HL-60 (cell line): Measurements from ENCODE around the gene EYS.

ENCODE experiments used
- DNase-seq, 2 experiments: peaks; one replicate each; pipeline ENCODE4 v3.0.0-alpha.2; 2010 to 2020; ENCODE audit warnings: low read depth in 1 of 2, low spot score in 1 of 2
- H3K27ac ChIP-seq: fragments of 250-450 bp; sonication (Bioruptor Pico); replicated peaks from 2 replicates; pipeline ENCODE4 v1.5.1; 2020; ENCODE audit warnings: mild to moderate bottlenecking, moderate library complexity
- H3K27me3 ChIP-seq: fragments of 250-450 bp; sonication (Bioruptor Pico); 2 replicates; pipeline ENCODE4 v1.5.1; 2021; ENCODE audit warnings: mild to moderate bottlenecking, moderate library complexity; ENCODE audit not compliant: insufficient read depth, poor library complexity, severe bottlenecking
- H3K4me3 ChIP-seq: replicated peaks from 2 replicates; pipeline ENCODE4 v1.5.1; 2011; ENCODE audit warnings: mild to moderate bottlenecking, control low read depth, low read length; ENCODE audit not compliant: insufficient read depth
- GABPA ChIP-seq: IDR thresholded peaks from 2 replicates; pipeline ENCODE4 v1.6.1; 2012; ENCODE audit warnings: low read depth
- POLR2AphosphoS5 ChIP-seq: IDR thresholded peaks from 2 replicates; pipeline ENCODE4 v1.6.1; 2012; ENCODE audit warnings: low read depth
- SPI1 ChIP-seq: IDR thresholded peaks from 2 replicates; pipeline ENCODE4 v1.6.1; 2012; ENCODE audit warnings: low read depth, mild to moderate bottlenecking, borderline replicate concordance
- TF ChIP-seq, protein P1 (sequence below): IDR thresholded peaks from 2 replicates; pipeline ENCODE4 v1.6.1; 2012; ENCODE audit warnings: low read depth; ENCODE audit not compliant: insufficient replicate concordance
- TF ChIP-seq, protein P2 (sequence below): IDR thresholded peaks from one replicate; pipeline ENCODE4 v1.5.1; 2011; ENCODE audit warnings: low read length, control low read depth, inconsistent platforms; ENCODE audit not compliant: insufficient read depth

Gene EYS

DNA sequence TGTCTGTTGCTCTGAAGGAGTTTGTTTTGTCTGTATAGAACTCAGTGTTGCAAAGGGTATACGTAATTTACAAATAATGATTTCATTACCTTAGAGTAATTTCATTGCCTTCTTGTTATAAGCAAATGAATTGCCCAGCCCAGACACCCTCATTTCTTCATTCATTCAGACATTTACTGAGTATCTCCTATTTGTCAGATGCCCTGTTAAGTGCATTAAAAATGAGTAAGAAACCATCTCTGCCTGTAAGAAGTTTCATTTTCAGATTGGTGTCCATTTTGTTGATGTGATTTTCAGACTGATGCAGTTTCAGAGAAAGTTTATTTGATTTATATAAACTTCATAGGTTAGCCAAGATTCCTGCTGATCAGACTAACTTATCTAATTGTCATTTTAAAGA lies 1642.1 kb downstream of the EYS start:
- H3K27me3 ChIP-seq: no peaks in the 10 kb centered on the region
- DNase-seq: no peak
- H3K27ac ChIP-seq: no peak overlapping the region
- no peak overlapping the region for H3K4me3 ChIP-seq
- TF ChIP-seq SPI1 (no peak), GABPA (no peak), POLR2AphosphoS5 (no peak)
- TF ChIP-seq, protein P1, sequence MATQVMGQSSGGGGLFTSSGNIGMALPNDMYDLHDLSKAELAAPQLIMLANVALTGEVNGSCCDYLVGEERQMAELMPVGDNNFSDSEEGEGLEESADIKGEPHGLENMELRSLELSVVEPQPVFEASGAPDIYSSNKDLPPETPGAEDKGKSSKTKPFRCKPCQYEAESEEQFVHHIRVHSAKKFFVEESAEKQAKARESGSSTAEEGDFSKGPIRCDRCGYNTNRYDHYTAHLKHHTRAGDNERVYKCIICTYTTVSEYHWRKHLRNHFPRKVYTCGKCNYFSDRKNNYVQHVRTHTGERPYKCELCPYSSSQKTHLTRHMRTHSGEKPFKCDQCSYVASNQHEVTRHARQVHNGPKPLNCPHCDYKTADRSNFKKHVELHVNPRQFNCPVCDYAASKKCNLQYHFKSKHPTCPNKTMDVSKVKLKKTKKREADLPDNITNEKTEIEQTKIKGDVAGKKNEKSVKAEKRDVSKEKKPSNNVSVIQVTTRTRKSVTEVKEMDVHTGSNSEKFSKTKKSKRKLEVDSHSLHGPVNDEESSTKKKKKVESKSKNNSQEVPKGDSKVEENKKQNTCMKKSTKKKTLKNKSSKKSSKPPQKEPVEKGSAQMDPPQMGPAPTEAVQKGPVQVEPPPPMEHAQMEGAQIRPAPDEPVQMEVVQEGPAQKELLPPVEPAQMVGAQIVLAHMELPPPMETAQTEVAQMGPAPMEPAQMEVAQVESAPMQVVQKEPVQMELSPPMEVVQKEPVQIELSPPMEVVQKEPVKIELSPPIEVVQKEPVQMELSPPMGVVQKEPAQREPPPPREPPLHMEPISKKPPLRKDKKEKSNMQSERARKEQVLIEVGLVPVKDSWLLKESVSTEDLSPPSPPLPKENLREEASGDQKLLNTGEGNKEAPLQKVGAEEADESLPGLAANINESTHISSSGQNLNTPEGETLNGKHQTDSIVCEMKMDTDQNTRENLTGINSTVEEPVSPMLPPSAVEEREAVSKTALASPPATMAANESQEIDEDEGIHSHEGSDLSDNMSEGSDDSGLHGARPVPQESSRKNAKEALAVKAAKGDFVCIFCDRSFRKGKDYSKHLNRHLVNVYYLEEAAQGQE: no peak
- TF ChIP-seq, protein P2, sequence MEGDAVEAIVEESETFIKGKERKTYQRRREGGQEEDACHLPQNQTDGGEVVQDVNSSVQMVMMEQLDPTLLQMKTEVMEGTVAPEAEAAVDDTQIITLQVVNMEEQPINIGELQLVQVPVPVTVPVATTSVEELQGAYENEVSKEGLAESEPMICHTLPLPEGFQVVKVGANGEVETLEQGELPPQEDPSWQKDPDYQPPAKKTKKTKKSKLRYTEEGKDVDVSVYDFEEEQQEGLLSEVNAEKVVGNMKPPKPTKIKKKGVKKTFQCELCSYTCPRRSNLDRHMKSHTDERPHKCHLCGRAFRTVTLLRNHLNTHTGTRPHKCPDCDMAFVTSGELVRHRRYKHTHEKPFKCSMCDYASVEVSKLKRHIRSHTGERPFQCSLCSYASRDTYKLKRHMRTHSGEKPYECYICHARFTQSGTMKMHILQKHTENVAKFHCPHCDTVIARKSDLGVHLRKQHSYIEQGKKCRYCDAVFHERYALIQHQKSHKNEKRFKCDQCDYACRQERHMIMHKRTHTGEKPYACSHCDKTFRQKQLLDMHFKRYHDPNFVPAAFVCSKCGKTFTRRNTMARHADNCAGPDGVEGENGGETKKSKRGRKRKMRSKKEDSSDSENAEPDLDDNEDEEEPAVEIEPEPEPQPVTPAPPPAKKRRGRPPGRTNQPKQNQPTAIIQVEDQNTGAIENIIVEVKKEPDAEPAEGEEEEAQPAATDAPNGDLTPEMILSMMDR: no peak

DNA sequence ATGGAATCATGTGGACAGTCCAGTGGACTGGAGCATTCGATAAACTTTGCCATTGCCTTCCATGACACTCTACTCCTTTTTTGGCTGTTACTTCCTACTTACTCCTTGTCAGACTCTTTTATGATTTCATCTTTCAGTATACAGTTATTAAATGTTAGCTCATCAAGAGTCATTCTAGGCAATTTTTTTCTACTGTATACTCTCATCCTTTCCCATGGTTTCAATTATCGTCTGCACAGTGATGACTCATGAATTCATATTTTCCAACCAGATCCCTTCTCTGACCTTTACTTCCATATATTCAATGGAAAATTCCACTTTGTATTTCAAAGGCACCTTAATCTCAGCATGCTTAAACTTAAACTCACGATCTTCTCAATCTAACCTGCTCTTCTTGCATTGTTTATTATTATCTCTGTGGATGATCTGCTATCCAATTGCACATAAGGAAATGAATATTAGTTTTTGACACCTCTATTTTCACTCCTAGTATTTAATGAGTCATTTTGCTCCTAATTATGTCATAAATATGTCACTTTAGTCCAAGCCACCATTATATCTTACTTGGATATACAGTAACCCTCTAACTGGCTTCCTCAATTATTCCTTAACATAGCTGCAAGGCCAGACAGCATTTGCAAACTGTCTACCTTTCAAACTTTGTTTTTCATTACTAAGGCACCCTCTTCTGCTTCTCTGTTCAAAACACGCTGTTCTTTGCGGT lies 1643.9 kb downstream of the EYS start:
- no peak overlapping the region for H3K4me3 ChIP-seq
- no peak overlapping the region for H3K27ac ChIP-seq
- DNase-seq: no peak
- TF ChIP-seq SPI1 (no peak), POLR2AphosphoS5 (no peak), GABPA (no peak)
- TF ChIP-seq, protein P1: no peak
- TF ChIP-seq, protein P2: no peak
- H3K27me3 ChIP-seq: no peaks in the 10 kb centered on the region

DNA sequence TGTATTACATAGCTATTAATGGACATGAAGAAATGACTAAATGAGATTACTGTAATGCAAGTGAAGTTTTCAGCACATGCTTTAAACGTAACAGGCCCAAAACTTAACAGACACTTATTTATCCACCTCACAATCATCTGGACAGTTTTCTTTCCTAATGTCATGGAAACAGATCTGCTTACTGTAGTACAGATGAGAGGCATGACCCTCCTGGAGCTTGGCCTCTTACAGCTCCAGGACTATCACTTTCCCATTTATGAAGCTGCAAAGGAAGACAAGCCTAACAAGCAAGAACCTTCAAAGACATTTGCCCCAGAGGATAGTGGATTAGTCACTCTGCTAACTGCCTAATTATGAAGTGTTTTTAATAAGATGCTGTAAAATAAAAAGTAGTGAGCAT lies 1652.2 kb downstream of the EYS start:
- Histone ChIP-seq H3K4me3 (no peak overlapping the region), H3K27ac (no peak overlapping the region), H3K27me3 (no peaks in the 10 kb centered on the region)
- TF ChIP-seq POLR2AphosphoS5 (no peak), SPI1 (no peak), GABPA (no peak)
- TF ChIP-seq, protein P2: no peak
- TF ChIP-seq, protein P1: no peak
- DNase-seq: no peak
